Suprapubic skin (tissue), 4 donors: ENCODE data around the gene COL28A1. TPM values are rescaled to one million over a fixed set of nuclear protein-coding genes. Genes with fewer than 3 reads are reported as not detected.

Experiments used
- DNase-seq, 2 donors: peaks; one replicate each; pipeline ENCODE4 v3.0.0-alpha.2; 2019; ENCODE audit warnings: low spot score in 2 of 2
- H3K27ac ChIP-seq: fragments of 200-600 bp; sonication (generic); one replicate; pipeline ENCODE4 v1.5.1; 2019
- H3K27me3 ChIP-seq: fragments of 200-600 bp; sonication (generic); one replicate; pipeline ENCODE4 v1.5.1; 2019
- H3K36me3 ChIP-seq: fragments of 200-600 bp; sonication (generic); one replicate; pipeline ENCODE4 v1.5.1; 2019
- H3K4me1 ChIP-seq: fragments of 200-600 bp; sonication (generic); one replicate; pipeline ENCODE4 v1.5.1; 2019
- H3K4me3 ChIP-seq: fragments of 200-600 bp; sonication (generic); one replicate; pipeline ENCODE4 v1.5.1; 2019; ENCODE audit warnings: mild to moderate bottlenecking
- H3K9me3 ChIP-seq: fragments of 200-600 bp; sonication (generic); one replicate; pipeline ENCODE4 v1.5.1; 2019
- CTCF ChIP-seq, 2 donors: fragments of 200-600 bp in 1 of 2; fragments of 450-650 bp in 1 of 2; sonication (generic) in 1 of 2; IDR thresholded peaks; one replicate each; pipeline ENCODE4 v1.5.1; 2016 to 2019; ENCODE audit warnings: antibody characterized with exemption in 2 of 2, mild to moderate bottlenecking in 1 of 2, moderate library complexity in 1 of 2
- EP300 ChIP-seq: sonication (generic); formaldehyde crosslinking; IDR thresholded peaks from one replicate; pipeline ENCODE4 v1.6.1; 2017; ENCODE audit warnings: antibody characterized with exemption
- POLR2A ChIP-seq, 2 donors: fragments of 450-650 bp; IDR thresholded peaks; one replicate each; pipeline ENCODE4 v1.6.1; 2017; ENCODE audit warnings: antibody characterized with exemption in 2 of 2, mild to moderate bottlenecking in 2 of 2, moderate library complexity in 2 of 2
- POLR2AphosphoS5 ChIP-seq, 3 donors: sonication (generic); formaldehyde crosslinking; IDR thresholded peaks; one replicate each; pipeline ENCODE4 v1.6.1; 2017; ENCODE audit warnings: antibody characterized with exemption in 3 of 3
- WGBS: methylation state at CpG from one replicate; pipeline ENCODE4 v1.1.5; 2018; 5-methylcytosine and 5-hydroxymethylcytosine counted together
- total RNA-seq, 4 donors: library from RNA; depleted of rRNA; stranded (reverse); fragments of >200 nt; gene quantifications; one replicate each; pipeline ENCODE4 v1.1.0, GENCODE V29; 2016

The COL28A1 gene
- total RNA-seq, 4 donors from 2014 or later = 0.85 to 2.9 (median 2.0) TPM

- no peaks in the 10 kb centered on the region for H3K27me3 ChIP-seq
- no peak overlapping the region for H3K4me3 ChIP-seq
- WGBS = 78% methylated on average over 2 of the region's 2 CpGs
- no peak for DNase-seq
- H3K9me3 ChIP-seq = no peaks in the 10 kb centered on the region
- no peak overlapping the region for H3K27ac ChIP-seq
- H3K4me1 ChIP-seq = no peaks in the 10 kb centered on the region
- TF ChIP-seq POLR2AphosphoS5 (IDR thresholded peaks at IDR 0.05) (no peak), EP300 (no peak), CTCF (IDR thresholded peaks at IDR 0.05) (no peak), POLR2A (IDR thresholded peaks at IDR 0.05) (no peak)
- no peaks in the 10 kb centered on the region for H3K36me3 ChIP-seq
Observed at GRCh38 chr7:7499892-7500291, 35.8 kb downstream of the COL28A1 start.

DNA sequence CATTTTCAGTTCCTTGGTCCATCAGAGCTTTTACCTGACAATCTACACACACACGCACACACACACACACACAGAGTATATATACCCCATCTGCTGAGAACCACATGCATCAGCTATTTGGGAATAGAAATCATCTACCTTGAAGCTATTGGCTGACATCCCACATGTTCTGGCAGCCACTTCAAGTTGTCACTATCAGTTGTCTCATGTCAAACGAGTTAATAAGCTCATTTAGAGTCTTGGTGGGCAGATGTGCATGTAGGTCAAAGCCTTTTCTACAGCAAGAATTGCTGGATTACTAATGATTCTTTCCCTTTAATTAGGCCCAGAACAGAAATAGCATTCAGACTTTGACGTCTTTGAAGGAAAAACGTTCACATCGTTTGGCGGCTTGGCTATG is 36.8 kb downstream of the COL28A1 start:
- DNase-seq = no peak
- Histone ChIP-seq H3K9me3 (no peaks in the 10 kb centered on the region), H3K36me3 (no peaks in the 10 kb centered on the region), H3K4me1 (no peaks in the 10 kb centered on the region), H3K27ac (no peak overlapping the region), H3K4me3 (no peak overlapping the region), H3K27me3 (no peaks in the 10 kb centered on the region)
- no peak for TF ChIP-seq POLR2A (IDR thresholded peaks at IDR 0.05)
- no peak for TF ChIP-seq POLR2AphosphoS5 (IDR thresholded peaks at IDR 0.05)
- no peak for TF ChIP-seq EP300
- no peak for TF ChIP-seq CTCF (IDR thresholded peaks at IDR 0.05)
- 50% methylated on average over 6 of the region's 6 CpGs for WGBS

- TF ChIP-seq POLR2A (IDR thresholded peaks at IDR 0.05) = no peak
- Histone ChIP-seq H3K4me1 (peaks cover 3% of the 10 kb centered on the region), H3K4me3 (no peak overlapping the region), H3K27ac (no peak overlapping the region), H3K27me3 (no peaks in the 10 kb centered on the region), H3K36me3 (no peaks in the 10 kb centered on the region), H3K9me3 (no peaks in the 10 kb centered on the region)
- no peak for DNase-seq
- 68% methylated on average over 2 of the region's 2 CpGs for WGBS
Observed at GRCh38 chr7:7496311-7496710, 39.4 kb downstream of the COL28A1 start.

GRCh38 chr7:7495171-7495570 is 40.5 kb downstream of the COL28A1 start:
- Histone ChIP-seq H3K36me3 (no peaks in the 10 kb centered on the region), H3K4me3 (no peak overlapping the region), H3K4me1 (peaks cover 10% of the 10 kb centered on the region), H3K27me3 (no peaks in the 10 kb centered on the region), H3K9me3 (no peaks in the 10 kb centered on the region), H3K27ac (no peak overlapping the region)
- DNase-seq = no peak
- TF ChIP-seq CTCF (IDR thresholded peaks at IDR 0.05) = no peak
- no peak for TF ChIP-seq POLR2AphosphoS5 (IDR thresholded peaks at IDR 0.05)
- no peak for TF ChIP-seq POLR2A (IDR thresholded peaks at IDR 0.05)
- no peak for TF ChIP-seq EP300
- WGBS = 0% methylated on average over 1 of the region's 1 CpG

GRCh38 chr7:7491044-7491443 is 44.6 kb downstream of the COL28A1 start:
- 81% methylated on average over 3 of the region's 3 CpGs for WGBS
- no peak for DNase-seq

More at GRCh38 chr7:7491044-7491443, 44.6 kb downstream of the COL28A1 start:
- Histone ChIP-seq H3K4me1 (peaks cover 13% of the 10 kb centered on the region), H3K4me3 (no peak overlapping the region), H3K27ac (no peak overlapping the region), H3K27me3 (no peaks in the 10 kb centered on the region), H3K9me3 (peaks cover 4% of the 10 kb centered on the region), H3K36me3 (no peaks in the 10 kb centered on the region)
- TF ChIP-seq POLR2A (IDR thresholded peaks at IDR 0.05) = no peak
- no peak for TF ChIP-seq POLR2AphosphoS5 (IDR thresholded peaks at IDR 0.05)
- no peak for TF ChIP-seq CTCF (IDR thresholded peaks at IDR 0.05)
- TF ChIP-seq EP300 = no peak
